ENCODE measurements around the gene PMM1. TPM values are rescaled to one million over a fixed set of nuclear protein-coding genes. Genes with fewer than 3 reads are reported as not detected.

PMM1 gene
- 44.3 and 46.4 TPM in 2 replicates for polyA plus RNA-seq (2012; rRNA removed)
- 29.1 and 34.9 TPM in 2 replicates for polyA plus RNA-seq (2012; cell fraction: cytosol; rRNA removed)
- 79.8 and 109 TPM in 2 replicates for polyA plus RNA-seq (2012; cell fraction: nucleus; rRNA removed)

- Histone ChIP-seq H4K20me1 (ENCODE audit: insufficient read depth) (no peaks in the 10 kb centered on the region), H3K4me2 (peak within 1 kb of the TSS; percentile 82), H3K79me2 (ENCODE audit: insufficient read depth) (peaks cover 17% of the 10 kb centered on the region; the same call in 1 of the 2 replicates), H3K9me2 (no peaks in the 10 kb centered on the region), H3K36me3 (replicated peaks in 1 of 2; ENCODE audit: control insufficient read depth in 1 of 2, insufficient read depth in 2 of 2, low read length in 1 of 2) (no peaks in the 10 kb centered on the region), H3K9ac (peak within 1 kb of the TSS; percentile 69), H2AFZ (ENCODE audit: low read depth) (0 out of 2 replicates have a peak within 1 kb of the TSS, but pooled peaks have one; percentile 72), H3K4me1 (ENCODE audit: control insufficient read depth in 1 of 2, insufficient read depth in 2 of 2, low read depth in 1 of 2, low read length in 1 of 2) (peaks cover 0 to 5% of the 10 kb centered on the region in 2 experiments; a peak in 1 of 4 replicates), H3K27me3 (ENCODE audit: insufficient read depth) (no peaks in the 10 kb centered on the region), H3K9me3 (no peaks in the 10 kb centered on the region), H3F3A (replicated peaks; ENCODE audit: insufficient read depth) (no peaks in the 10 kb centered on the region), H3K27ac (ENCODE audit: low read depth in 2 of 2, low read length in 1 of 2) (peak within 1 kb of the TSS; percentile 45 to 58; a peak in 3 of 4 replicates), H3K4me3 (ENCODE audit: low read depth in 2 of 2, low read length in 1 of 2) (peak within 1 kb of the TSS; percentile 66 to 70)
- peak; percentile 93 for DNase-seq
- WGBS (ENCODE audit: low lambda C conversion rate), result 0% methylated on average over 10 of the region's 61 CpGs
- ChIA-PET POLR2A (interaction anchor here (1.0 to 1.4 kb wide), 6 partner anchors 8 to 46 kb away, joined by 3 to 4 read pairs (median 4); partner anchors contain the start of gene POLR3H), CTCF (interaction anchor here (1.0 to 1.5 kb wide), 4 partner anchors 8 to 56 kb away, joined by 3 to 7 read pairs (median 4); no protein-coding TSS in a partner anchor)
- TF ChIP-seq GABPA (IDR thresholded peaks at IDR 0.05; ENCODE audit: low read depth) (peak; percentile 64), TCF12 (IDR thresholded peaks at IDR 0.05) (no peak), PBX3 (IDR thresholded peaks at IDR 0.05) (0 out of 2 replicates have a peak, but pooled peaks have one; percentile 5), RXRA (IDR thresholded peaks at IDR 0.05; ENCODE audit: borderline replicate concordance, low read depth) (no peak), CTCF (IDR thresholded peaks at IDR 0.05) (no peak), NRF1 (IDR thresholded peaks at IDR 0.05; ENCODE audit: low read depth, low read length) (no peak), CHD2 (IDR thresholded peaks at IDR 0.05; ENCODE audit: low read length, partially characterized antibody) (peak; percentile 50), EZH2phosphoT487 (IDR thresholded peaks at IDR 0.05; ENCODE audit: borderline replicate concordance, low read depth) (no peak), ZBTB33 (IDR thresholded peaks at IDR 0.05; ENCODE audit: borderline replicate concordance, low read depth) (no peak), EP300 (IDR thresholded peaks at IDR 0.05; ENCODE audit: borderline replicate concordance in 1 of 2, low read depth in 1 of 2, low read length in 1 of 2) (no peak), USF1 (IDR thresholded peaks at IDR 0.05; ENCODE audit: borderline replicate concordance, low read depth) (no peak), NFIC (IDR thresholded peaks at IDR 0.05; ENCODE audit: borderline replicate concordance) (no peak), SMC3 (IDR thresholded peaks at IDR 0.05; ENCODE audit: low read depth, low read length) (no peak), MAX (IDR thresholded peaks at IDR 0.05; ENCODE audit: low read depth) (no peak), FOSL2 (IDR thresholded peaks at IDR 0.05; ENCODE audit: borderline replicate concordance, low read depth) (no peak), RAD21 (IDR thresholded peaks at IDR 0.05; ENCODE audit: low read length) (no peak), FOXM1 (IDR thresholded peaks at IDR 0.05; ENCODE audit: low read depth) (no peak), JUND (IDR thresholded peaks at IDR 0.05) (no peak), TAF1 (IDR thresholded peaks at IDR 0.05; ENCODE audit: borderline replicate concordance, low read depth, low read length) (peak; percentile 64; the same call in 1 of the 2 replicates), REST (IDR thresholded peaks at IDR 0.05; ENCODE audit: low read depth, low read length) (no peak), GATA2 (CRISPR knock-in tag; IDR thresholded peaks at IDR 0.05) (no peak), FOXJ3 (CRISPR knock-in tag; IDR thresholded peaks at IDR 0.05) (no peak)
Observed at GRCh38 chr22:41589391-41590241, at the start of gene PMM1. Gene PMM1, minus strand, starts transcription at chr22:41589840. Its CDS starts 35 bp downstream, at chr22:41589805.

All from SK-N-SH (cell line).